ENCODE results near the gene RASGEF1C. TPM values are rescaled to one million over a fixed set of nuclear protein-coding genes. Genes with fewer than 3 reads are reported as not detected.

RASGEF1C gene
- total RNA-seq, 1 experiment from 2014 or later = not detected

DNA sequence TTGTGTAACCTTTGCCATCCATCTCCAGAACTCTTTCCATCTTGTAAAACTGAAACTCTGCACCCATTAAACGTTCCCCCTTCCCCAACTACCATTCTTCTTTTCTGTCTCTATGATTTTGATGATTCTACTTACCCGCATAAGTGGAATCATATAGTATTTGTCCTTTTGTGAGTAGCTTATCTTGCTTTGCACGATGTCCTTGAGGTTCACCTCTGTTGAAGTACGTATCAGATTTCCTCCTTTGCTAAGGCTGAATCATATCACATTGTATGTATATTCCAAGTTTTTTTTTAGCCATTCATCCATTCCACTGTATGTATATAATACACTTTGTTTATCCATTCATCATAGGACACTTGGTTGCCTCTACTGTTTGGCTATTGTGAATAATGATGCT, 134.5 kb downstream of the RASGEF1C start:
- intact Hi-C loops (cut with micrococcal nuclease; ENCODE audit: unreplicated experiment) = no loop called here

DNA sequence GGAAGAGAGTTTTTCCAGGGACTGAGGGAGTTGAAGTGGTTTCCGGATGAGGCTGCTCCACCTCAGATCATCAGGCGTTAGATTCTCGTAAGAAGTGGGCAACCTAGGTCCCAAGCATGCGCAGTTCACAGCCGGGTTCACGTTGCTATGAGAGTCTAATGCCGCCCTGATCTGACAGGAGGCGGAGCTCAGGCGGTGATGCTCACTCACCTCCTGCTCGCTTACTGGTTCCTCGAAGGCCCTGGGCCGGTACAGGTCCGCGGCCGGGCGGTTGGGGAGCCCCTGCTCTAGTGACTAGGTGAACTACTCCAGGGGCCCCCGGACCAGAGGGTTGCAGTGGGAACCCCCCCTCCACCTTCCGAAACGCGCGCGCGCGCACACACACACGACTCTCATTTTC, 136.5 kb downstream of the RASGEF1C start:
- CTCF ChIA-PET = no interaction called here
- Mint-ChIP-seq H3K9me3 (ENCODE audit: low read depth, unreplicated experiment) (peaks cover 7% of the 10 kb centered on the region), H3K4me3 (ENCODE audit: low read depth, unreplicated experiment) (no peak overlapping the region), H3K27me3 (ENCODE audit: unreplicated experiment) (peaks cover 35% of the 10 kb centered on the region), H3K27ac (ENCODE audit: unreplicated experiment) (no peak overlapping the region), H3K4me1 (ENCODE audit: low read depth, unreplicated experiment) (peaks cover 8% of the 10 kb centered on the region), H3K36me3 (ENCODE audit: insufficient read depth, unreplicated experiment) (peaks cover 28% of the 10 kb centered on the region)
- TF ChIP-seq, protein P1, sequence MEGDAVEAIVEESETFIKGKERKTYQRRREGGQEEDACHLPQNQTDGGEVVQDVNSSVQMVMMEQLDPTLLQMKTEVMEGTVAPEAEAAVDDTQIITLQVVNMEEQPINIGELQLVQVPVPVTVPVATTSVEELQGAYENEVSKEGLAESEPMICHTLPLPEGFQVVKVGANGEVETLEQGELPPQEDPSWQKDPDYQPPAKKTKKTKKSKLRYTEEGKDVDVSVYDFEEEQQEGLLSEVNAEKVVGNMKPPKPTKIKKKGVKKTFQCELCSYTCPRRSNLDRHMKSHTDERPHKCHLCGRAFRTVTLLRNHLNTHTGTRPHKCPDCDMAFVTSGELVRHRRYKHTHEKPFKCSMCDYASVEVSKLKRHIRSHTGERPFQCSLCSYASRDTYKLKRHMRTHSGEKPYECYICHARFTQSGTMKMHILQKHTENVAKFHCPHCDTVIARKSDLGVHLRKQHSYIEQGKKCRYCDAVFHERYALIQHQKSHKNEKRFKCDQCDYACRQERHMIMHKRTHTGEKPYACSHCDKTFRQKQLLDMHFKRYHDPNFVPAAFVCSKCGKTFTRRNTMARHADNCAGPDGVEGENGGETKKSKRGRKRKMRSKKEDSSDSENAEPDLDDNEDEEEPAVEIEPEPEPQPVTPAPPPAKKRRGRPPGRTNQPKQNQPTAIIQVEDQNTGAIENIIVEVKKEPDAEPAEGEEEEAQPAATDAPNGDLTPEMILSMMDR (IDR thresholded peaks at IDR 0.05; ENCODE audit: unreplicated experiment) = no peak
- DNase-seq = no peak
- intact Hi-C loops (cut with micrococcal nuclease; ENCODE audit: unreplicated experiment) = no loop called here
- no TSS peak for BruUV-seq (replicated peaks)

More for the DNA sequence above, 134.5 kb downstream of the RASGEF1C start:
- peaks cover 7% of the 10 kb centered on the region for H3K9me3 Mint-ChIP-seq (ENCODE audit: low read depth, unreplicated experiment)
- DNase-seq = no peak
- no TSS peak for BruUV-seq (replicated peaks)
- no peak overlapping the region for H3K27ac Mint-ChIP-seq (ENCODE audit: unreplicated experiment)
- CTCF ChIA-PET = interaction anchor here (0.7 kb wide), 1 partner anchor 108 kb away, joined by 3 read pairs; no protein-coding TSS in a partner anchor
- H3K4me3 Mint-ChIP-seq (ENCODE audit: low read depth, unreplicated experiment) = no peak overlapping the region
- H3K36me3 Mint-ChIP-seq (ENCODE audit: insufficient read depth, unreplicated experiment) = peaks cover 28% of the 10 kb centered on the region
- H3K27me3 Mint-ChIP-seq (ENCODE audit: unreplicated experiment) = peaks cover 52% of the 10 kb centered on the region
- TF ChIP-seq, protein P1 (IDR thresholded peaks at IDR 0.05; ENCODE audit: unreplicated experiment) = no peak
- peaks cover 8% of the 10 kb centered on the region for H3K4me1 Mint-ChIP-seq (ENCODE audit: low read depth, unreplicated experiment)

- peak overlapping the region; percentile 70 for H3K4me3 Mint-ChIP-seq (ENCODE audit: low read depth, unreplicated experiment)
- peaks cover 28% of the 10 kb centered on the region for H3K36me3 Mint-ChIP-seq (ENCODE audit: insufficient read depth, unreplicated experiment)
- peaks cover 8% of the 10 kb centered on the region for H3K4me1 Mint-ChIP-seq (ENCODE audit: low read depth, unreplicated experiment)
- CTCF ChIA-PET = no interaction called here
- DNase-seq = no peak
- no peak overlapping the region for H3K27ac Mint-ChIP-seq (ENCODE audit: unreplicated experiment)
- BruUV-seq (replicated peaks) = no TSS peak
- intact Hi-C loops (cut with micrococcal nuclease; ENCODE audit: unreplicated experiment) = no loop called here
- TF ChIP-seq, protein P1 (IDR thresholded peaks at IDR 0.05; ENCODE audit: unreplicated experiment) = no peak
- peaks cover 7% of the 10 kb centered on the region for H3K9me3 Mint-ChIP-seq (ENCODE audit: low read depth, unreplicated experiment)
- H3K27me3 Mint-ChIP-seq (ENCODE audit: unreplicated experiment) = peaks cover 35% of the 10 kb centered on the region
Observed at GRCh38 chr5:180072256-180072548, 136.8 kb downstream of the RASGEF1C start.

DNA sequence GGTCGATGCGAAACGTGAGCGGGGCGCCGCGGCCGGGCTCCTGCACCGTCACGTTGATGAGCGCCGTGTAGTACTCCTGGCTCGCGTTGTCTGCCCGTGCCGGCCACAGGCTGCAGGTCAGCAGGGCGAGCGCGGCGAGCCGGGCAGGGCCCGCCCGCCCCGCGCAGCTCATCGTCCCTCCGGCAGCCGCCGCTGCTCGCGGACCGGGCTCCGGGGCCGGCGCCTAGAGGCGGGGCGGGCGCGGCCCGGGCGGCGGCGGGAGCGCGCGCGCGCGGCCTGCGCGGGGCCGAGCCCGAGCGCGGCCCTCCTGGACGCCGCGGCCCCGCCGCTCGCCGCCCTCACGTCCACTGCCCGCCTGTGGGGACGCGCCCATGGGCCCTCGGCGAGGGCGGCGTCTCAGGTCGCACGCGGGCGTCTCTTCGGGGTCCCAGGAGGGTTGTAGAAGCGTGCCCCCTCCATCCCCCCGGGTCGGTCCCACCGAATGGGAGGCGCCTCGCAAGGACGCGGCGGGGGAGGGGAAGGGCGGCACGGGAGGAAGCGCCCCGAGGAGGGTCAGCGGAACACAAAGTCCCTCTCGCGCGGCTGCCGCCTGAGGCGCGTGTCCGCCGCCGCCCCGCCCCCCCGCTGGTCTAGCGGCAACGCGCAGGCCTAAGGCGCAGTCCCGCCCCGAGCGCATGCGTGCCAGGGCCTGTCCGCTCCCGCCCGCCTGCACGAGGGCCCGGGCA, 137.3 kb downstream of the RASGEF1C start, which contains the start of gene RNF130:
TSS of gene RNF130 (minus strand) at position 229 of the 725 bp plus-strand sequence. CDS start at position 172, 57 bp downstream.
- Mint-ChIP-seq H3K9me3 (ENCODE audit: low read depth, unreplicated experiment) (peaks cover 7% of the 10 kb centered on the region), H3K27me3 (ENCODE audit: unreplicated experiment) (peaks cover 35% of the 10 kb centered on the region), H3K36me3 (ENCODE audit: insufficient read depth, unreplicated experiment) (peaks cover 28% of the 10 kb centered on the region), H3K27ac (ENCODE audit: unreplicated experiment) (no peak within 1 kb of the TSS), H3K4me3 (ENCODE audit: low read depth, unreplicated experiment) (peak within 1 kb of the TSS; percentile 70), H3K4me1 (ENCODE audit: low read depth, unreplicated experiment) (peaks cover 8% of the 10 kb centered on the region)
- CTCF ChIA-PET = interaction anchor here (0.7 kb wide), 2 partner anchors 293 to 513 kb away, joined by 7 to 8 read pairs; no protein-coding TSS in a partner anchor
- intact Hi-C loops (cut with micrococcal nuclease; ENCODE audit: unreplicated experiment) = no loop called here
- TF ChIP-seq, protein P1 (IDR thresholded peaks at IDR 0.05; ENCODE audit: unreplicated experiment) = no peak
- peak; percentile 98 for DNase-seq
- no TSS peak for BruUV-seq (replicated peaks)

Measured in Calu3 (cell line).